HCT116 (cell line): ENCODE data around the gene SEC11A.

Experiments
- EZH2 ChIP-seq: fragments of 200-600 bp; sonication (generic); IDR thresholded peaks from 2 replicates; pipeline ENCODE4 v1.6.1; 2017; ENCODE audit warnings: antibody characterized with exemption, mixed run types
- POLR2A ChIP-seq: IDR thresholded peaks from 2 replicates; pipeline ENCODE4 v1.7.0; 2011; ENCODE audit warnings: borderline replicate concordance; ENCODE audit not compliant: insufficient read depth, insufficient read length; ENCODE audit errors: extremely low read depth
- RAD21 ChIP-seq: IDR thresholded peaks from 2 replicates; pipeline ENCODE4 v1.6.1; 2012; ENCODE audit warnings: low read depth, mild to moderate bottlenecking
- SRF ChIP-seq: IDR thresholded peaks from 2 replicates; pipeline ENCODE4 v1.6.1; 2012; ENCODE audit warnings: low read depth
- YY1 ChIP-seq: IDR thresholded peaks from 2 replicates; pipeline ENCODE4 v1.6.1; 2011; ENCODE audit warnings: low read length, low read depth, moderate library complexity, mild to moderate bottlenecking; ENCODE audit not compliant: insufficient replicate concordance; ENCODE audit errors: extremely low read depth
- ZFX ChIP-seq: fragments of 450-650 bp; IDR thresholded peaks from 2 replicates; pipeline ENCODE4 v1.6.1; 2017
- ZNF274 ChIP-seq: fragments of 200-500 bp; sonication (Bioruptor generic); IDR thresholded peaks from 2 replicates; pipeline ENCODE4 v1.6.1; 2014; ENCODE audit warnings: mild to moderate bottlenecking, low read depth, low read length, inconsistent platforms
- TF ChIP-seq, protein P1 (sequence below), 3 experiments: fragments of 200-600 bp in 1 of 3; sonication (generic) in 1 of 3; IDR thresholded peaks in 2 of 3; conservative IDR thresholded peaks in 1 of 3; 2 replicates each; pipeline ENCODE4 v1.5.1; 2012 to 2017; ENCODE audit warnings: low read depth in 2 of 3, low read length in 2 of 3, antibody characterized with exemption in 1 of 3, borderline replicate concordance in 1 of 3, control low read depth in 1 of 3, mild to moderate bottlenecking in 1 of 3, mixed read lengths in 1 of 3, mixed run types in 1 of 3, moderate library complexity in 1 of 3; ENCODE audit not compliant: insufficient read depth in 1 of 3
- TF ChIP-seq, protein P2 (sequence below): IDR thresholded peaks from 2 replicates; pipeline ENCODE4 v1.6.1; 2012; ENCODE audit warnings: low read depth
- TF ChIP-seq, protein P3 (sequence below): IDR thresholded peaks from 2 replicates; pipeline ENCODE4 v1.6.1; 2012

DNA sequence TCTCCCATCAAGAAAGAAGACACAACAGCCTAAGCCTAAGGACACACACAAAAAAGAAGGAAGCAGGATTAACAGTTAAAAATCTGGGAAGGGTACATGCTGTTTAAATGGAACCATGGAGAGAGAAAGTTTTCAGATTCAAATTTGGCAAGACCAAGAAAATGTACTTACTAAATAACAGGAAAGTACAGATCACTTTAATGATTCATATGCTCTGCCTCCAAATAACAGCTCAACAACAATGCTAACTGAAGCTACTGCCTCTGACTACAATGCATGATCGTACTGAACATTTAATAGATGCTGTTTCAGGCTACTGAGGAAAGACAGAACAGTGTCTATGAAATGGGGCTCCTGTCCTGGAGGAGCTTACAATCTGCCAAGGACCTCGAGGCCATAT lies 49.6 kb downstream of the SEC11A start:
- TF ChIP-seq, protein P1, sequence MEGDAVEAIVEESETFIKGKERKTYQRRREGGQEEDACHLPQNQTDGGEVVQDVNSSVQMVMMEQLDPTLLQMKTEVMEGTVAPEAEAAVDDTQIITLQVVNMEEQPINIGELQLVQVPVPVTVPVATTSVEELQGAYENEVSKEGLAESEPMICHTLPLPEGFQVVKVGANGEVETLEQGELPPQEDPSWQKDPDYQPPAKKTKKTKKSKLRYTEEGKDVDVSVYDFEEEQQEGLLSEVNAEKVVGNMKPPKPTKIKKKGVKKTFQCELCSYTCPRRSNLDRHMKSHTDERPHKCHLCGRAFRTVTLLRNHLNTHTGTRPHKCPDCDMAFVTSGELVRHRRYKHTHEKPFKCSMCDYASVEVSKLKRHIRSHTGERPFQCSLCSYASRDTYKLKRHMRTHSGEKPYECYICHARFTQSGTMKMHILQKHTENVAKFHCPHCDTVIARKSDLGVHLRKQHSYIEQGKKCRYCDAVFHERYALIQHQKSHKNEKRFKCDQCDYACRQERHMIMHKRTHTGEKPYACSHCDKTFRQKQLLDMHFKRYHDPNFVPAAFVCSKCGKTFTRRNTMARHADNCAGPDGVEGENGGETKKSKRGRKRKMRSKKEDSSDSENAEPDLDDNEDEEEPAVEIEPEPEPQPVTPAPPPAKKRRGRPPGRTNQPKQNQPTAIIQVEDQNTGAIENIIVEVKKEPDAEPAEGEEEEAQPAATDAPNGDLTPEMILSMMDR (IDR thresholded peaks at IDR 0.05 in 2 of 3, conservative IDR thresholded peaks at IDR 0.05 in 1 of 3; ENCODE audit: borderline replicate concordance in 1 of 3, insufficient read depth in 1 of 3, low read depth in 2 of 3, low read length in 2 of 3): no peak
- TF ChIP-seq ZNF274 (no peak), YY1 (no peak), SRF (no peak), POLR2A (no peak), RAD21 (no peak), ZFX (no peak), EZH2 (no peak)
- TF ChIP-seq, protein P2, sequence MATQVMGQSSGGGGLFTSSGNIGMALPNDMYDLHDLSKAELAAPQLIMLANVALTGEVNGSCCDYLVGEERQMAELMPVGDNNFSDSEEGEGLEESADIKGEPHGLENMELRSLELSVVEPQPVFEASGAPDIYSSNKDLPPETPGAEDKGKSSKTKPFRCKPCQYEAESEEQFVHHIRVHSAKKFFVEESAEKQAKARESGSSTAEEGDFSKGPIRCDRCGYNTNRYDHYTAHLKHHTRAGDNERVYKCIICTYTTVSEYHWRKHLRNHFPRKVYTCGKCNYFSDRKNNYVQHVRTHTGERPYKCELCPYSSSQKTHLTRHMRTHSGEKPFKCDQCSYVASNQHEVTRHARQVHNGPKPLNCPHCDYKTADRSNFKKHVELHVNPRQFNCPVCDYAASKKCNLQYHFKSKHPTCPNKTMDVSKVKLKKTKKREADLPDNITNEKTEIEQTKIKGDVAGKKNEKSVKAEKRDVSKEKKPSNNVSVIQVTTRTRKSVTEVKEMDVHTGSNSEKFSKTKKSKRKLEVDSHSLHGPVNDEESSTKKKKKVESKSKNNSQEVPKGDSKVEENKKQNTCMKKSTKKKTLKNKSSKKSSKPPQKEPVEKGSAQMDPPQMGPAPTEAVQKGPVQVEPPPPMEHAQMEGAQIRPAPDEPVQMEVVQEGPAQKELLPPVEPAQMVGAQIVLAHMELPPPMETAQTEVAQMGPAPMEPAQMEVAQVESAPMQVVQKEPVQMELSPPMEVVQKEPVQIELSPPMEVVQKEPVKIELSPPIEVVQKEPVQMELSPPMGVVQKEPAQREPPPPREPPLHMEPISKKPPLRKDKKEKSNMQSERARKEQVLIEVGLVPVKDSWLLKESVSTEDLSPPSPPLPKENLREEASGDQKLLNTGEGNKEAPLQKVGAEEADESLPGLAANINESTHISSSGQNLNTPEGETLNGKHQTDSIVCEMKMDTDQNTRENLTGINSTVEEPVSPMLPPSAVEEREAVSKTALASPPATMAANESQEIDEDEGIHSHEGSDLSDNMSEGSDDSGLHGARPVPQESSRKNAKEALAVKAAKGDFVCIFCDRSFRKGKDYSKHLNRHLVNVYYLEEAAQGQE: no peak
- TF ChIP-seq, protein P3, sequence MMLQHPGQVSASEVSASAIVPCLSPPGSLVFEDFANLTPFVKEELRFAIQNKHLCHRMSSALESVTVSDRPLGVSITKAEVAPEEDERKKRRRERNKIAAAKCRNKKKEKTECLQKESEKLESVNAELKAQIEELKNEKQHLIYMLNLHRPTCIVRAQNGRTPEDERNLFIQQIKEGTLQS: no peak
